ENCODE measurements around the gene SLC2A13.

DNA sequence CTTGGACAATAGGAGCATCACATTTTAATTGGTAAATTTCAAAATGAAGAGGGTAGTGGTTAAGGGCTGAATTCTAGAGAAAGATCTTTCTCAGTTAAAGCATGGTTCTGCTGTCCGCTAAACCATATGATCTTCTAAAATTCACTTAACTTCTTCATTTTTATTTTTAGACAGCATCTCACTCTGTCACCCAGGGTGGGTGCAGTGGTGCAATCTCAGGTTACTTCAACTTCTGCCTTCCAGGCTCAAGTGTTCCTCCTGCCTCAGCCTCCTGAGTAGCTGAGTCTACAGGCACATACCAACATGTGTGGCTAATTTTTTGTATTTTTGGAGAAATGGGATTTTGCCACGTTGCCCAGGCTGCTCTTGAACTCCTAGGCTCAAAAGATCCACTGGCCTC lies 259.6 kb downstream of the SLC2A13 start:
- TF ChIP-seq, protein P1, sequence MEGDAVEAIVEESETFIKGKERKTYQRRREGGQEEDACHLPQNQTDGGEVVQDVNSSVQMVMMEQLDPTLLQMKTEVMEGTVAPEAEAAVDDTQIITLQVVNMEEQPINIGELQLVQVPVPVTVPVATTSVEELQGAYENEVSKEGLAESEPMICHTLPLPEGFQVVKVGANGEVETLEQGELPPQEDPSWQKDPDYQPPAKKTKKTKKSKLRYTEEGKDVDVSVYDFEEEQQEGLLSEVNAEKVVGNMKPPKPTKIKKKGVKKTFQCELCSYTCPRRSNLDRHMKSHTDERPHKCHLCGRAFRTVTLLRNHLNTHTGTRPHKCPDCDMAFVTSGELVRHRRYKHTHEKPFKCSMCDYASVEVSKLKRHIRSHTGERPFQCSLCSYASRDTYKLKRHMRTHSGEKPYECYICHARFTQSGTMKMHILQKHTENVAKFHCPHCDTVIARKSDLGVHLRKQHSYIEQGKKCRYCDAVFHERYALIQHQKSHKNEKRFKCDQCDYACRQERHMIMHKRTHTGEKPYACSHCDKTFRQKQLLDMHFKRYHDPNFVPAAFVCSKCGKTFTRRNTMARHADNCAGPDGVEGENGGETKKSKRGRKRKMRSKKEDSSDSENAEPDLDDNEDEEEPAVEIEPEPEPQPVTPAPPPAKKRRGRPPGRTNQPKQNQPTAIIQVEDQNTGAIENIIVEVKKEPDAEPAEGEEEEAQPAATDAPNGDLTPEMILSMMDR (conservative IDR thresholded peaks at IDR 0.05 in 1 of 2, IDR thresholded peaks at IDR 0.05 in 1 of 2; ENCODE audit: extremely low read depth in 1 of 2, insufficient read depth in 1 of 2, low read depth in 1 of 2, low read length in 2 of 2), result no peak
- TF ChIP-seq EZH2 (IDR thresholded peaks at IDR 0.05; ENCODE audit: borderline replicate concordance, low read length), result no peak

All from mammary epithelial cell (primary cell).